NOMO-1 treated with dmso at 0.1 percent for 144 hours (cell line): ENCODE measurements around the gene RGS7BP.

Experiments used
- DNase-seq: peaks from one replicate; lab custom pipeline; 2025; ENCODE audit not compliant: unreplicated experiment; lab: John Stamatoyannopoulos, UW

The RGS7BP gene

DNA sequence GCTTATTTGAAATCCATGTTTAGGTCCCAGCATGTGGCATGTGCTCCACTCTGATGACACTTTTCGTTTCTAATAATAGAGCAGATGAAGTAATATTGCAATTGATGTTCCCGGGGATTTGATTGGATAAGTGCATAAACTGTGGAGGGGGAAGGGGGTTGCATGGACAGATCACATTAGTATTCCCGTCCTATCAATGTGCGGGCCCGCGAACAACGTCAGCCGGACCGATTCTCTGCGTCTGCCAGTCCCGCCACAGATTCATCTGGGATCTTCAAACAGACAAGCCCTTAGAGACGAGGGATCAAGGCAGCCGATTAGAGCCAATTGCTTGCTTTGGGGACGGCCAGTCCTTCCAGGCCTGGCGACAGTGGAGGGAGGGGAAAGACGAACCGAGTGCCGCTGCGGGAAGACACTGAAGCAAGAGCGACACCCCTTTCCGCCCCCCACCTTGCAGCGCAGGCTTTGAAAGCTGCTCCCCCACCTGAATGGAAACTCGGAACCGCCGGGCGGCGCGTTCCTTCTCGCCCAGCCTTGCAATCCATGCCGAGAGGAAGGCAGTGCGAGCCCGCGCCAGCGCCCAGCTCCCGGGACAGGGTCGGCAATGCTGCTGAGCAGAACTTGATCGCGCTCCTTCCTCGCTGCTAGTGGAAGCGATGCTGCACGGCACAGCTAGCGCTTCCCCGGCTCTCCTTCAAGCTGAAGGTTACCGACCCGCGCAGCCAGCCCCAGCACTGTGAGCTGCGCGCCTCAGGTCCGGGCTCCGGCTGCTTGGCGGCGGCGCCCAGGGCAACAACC lies at the start of gene RGS7BP:
RGS7BP (plus strand) TSS at position 247 of the 798 bp plus-strand sequence. CDS start 610 bp downstream, outside the sequence.
- no peak for DNase-seq

DNA sequence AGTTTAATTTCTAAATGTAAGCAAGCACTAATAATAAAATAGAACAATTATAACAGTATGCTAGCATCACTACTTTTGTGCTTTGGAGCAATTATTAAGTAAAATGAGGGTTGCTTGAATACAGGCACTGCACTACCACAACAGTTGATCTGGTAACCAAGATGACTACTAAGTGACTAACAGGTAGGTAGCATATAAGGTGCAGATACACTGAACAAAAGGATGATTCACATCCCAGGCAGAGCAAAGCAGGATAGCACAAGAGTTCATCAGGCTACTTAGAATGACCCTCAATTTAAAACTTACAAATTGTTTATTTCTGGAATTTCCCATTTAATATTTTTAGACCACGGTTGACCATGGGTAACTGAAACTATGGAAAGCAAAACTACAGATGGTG lies 48.0 kb upstream of the RGS7BP start:
- DNase-seq, result no peak

- no peak for DNase-seq
Measured at GRCh38 chr5:64458948-64459347, 46.9 kb upstream of the RGS7BP start.

DNA sequence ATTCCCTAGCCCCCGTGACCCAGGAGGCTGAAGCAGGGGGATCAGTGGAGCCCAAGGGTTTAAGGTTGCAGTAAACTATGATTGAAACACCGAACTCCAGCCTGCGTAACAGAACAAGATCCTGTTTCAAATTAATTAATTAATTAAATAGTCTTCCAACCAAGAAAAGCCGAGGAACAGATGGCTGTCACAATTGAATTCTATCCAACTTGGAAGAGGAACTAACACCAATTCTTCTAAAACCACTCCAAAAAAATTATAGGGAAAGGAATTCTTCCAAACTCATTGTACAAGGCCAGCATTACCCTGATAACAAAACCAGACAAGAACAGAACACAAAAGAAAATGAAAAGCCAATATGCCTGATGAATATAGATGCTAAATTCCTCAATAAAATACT lies 43.4 kb upstream of the RGS7BP start:
- DNase-seq, result no peak

DNA sequence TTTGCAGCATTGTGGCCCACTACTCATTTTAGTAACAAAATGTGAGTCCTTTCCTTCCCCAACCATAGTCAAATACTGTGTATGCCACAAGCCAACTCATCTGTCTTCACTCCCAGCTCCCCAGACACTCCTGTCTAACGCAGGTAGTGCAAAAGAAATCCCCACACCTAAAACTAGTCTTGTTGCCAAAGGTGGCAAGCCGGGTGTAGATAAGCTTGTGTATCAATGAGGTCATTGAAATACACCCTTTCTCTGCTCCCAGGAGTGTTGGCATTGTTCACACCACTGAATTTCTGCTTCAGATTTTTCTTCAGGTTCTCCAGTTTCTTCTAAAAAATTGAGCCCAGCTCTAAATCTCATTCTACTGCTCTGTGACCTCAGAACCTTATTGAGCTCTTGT lies 19.7 kb upstream of the RGS7BP start:
- DNase-seq, result no peak

- no peak for DNase-seq
Measured at GRCh38 chr5:64487283-64487682, 18.5 kb upstream of the RGS7BP start.

DNA sequence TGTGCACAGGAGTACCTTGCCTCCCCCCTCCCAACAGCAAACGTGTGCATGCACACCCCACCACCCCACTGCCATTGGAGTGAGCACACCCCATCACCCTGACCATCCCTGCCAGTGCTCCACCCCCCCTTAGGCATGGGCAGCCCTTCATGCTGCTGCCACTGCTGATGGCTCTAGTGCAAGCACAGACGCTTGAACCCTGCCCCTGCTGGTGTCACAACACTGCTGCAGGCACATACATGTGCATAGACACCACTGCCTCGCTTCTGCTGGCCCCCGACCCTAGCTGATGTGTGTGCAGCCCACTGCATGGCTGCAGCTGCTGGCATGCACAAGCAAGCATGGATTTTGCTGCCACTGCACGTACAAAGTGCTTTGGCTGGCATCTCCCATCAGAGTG lies 16.0 kb upstream of the RGS7BP start:
- no peak for DNase-seq

DNA sequence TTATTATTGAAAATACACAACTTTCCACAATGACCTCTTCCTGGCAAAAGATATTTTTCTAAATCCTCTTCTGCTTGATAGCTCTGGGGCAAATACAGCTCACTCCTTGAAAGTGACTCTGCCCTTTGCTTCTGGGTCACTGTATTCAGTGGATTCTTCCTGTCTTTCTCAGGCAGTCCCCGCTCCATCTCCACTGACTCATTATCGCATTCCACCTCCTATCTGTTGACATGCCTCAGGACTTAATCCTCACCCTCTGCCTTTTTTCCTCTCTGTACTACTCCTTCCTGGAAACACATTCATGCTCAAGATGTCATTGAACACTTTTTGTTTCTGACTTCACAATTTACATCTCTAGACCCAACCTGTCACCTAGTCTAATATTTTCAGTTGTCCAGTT lies 8.4 kb upstream of the RGS7BP start:
- no peak for DNase-seq

GRCh38 chr5:64502196-64502595 lies 3.6 kb upstream of the RGS7BP start:
- no peak for DNase-seq

- no peak for DNase-seq
Measured at GRCh38 chr5:64506567-64507263, 900 bp downstream of the RGS7BP start.

DNA sequence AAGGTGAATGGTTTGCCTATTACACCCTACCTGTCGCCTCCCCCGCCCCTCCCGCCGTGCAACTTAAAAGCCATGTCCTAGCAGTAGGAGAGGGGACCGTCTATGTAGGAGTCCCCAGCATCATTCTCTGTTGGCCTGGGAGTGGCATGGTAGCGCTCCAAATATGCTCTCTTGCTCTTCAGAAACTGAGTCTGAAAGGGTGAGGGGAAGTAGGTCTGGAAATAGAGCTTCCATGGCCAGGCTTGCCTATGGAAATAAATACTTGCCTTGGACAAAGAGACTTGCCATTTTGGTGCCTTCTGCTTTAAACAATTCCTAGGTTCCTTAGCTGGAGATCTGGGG lies 1.4 kb downstream of the RGS7BP start:
- DNase-seq, result no peak

GRCh38 chr5:64509828-64510227 lies 4.0 kb downstream of the RGS7BP start:
- no peak for DNase-seq

- DNase-seq, result no peak
Measured at GRCh38 chr5:64513492-64513891, 7.7 kb downstream of the RGS7BP start.

DNA sequence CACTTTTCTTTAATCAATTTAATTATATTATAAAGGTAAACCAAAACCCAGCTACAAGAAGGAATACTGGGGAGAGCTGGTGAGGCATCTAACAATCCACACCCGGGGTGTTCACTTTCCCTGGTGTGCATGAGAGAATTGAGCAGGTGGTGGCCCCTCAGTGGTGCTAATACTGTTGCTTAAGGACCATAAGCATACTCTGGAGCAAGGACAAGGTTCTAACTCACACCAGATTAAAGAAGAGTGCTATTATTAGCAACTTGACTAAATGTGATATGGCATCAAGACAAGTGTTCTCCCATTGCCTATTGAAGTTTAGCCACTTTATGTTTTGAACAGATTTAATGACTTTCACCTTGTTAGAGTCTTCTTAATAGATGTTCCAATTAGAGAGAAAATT lies 8.8 kb downstream of the RGS7BP start:
- DNase-seq, result no peak

- DNase-seq, result no peak
Measured at GRCh38 chr5:64516216-64516615, 10.4 kb downstream of the RGS7BP start.

DNA sequence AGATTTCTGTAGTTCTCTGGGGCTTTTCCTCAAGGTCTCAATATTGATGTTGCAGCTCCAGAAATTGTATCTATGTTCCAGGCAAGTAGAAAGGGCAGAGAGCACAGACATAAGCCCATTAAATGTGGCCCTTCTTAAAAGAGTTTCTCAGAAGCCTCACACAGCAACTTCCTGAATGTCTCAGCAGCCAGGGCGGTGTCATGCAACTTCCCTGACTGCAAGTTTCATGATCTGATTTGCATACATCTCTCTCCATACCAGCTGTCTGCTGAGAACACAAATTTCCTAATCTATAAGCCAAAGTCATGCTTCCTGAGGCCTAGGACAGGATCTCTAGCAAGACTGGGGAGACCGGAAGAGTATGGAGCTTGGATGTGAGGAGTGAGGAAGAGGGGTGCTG lies 13.0 kb downstream of the RGS7BP start:
- no peak for DNase-seq

- DNase-seq, result no peak
Measured at GRCh38 chr5:64519263-64519662, 13.4 kb downstream of the RGS7BP start.

DNA sequence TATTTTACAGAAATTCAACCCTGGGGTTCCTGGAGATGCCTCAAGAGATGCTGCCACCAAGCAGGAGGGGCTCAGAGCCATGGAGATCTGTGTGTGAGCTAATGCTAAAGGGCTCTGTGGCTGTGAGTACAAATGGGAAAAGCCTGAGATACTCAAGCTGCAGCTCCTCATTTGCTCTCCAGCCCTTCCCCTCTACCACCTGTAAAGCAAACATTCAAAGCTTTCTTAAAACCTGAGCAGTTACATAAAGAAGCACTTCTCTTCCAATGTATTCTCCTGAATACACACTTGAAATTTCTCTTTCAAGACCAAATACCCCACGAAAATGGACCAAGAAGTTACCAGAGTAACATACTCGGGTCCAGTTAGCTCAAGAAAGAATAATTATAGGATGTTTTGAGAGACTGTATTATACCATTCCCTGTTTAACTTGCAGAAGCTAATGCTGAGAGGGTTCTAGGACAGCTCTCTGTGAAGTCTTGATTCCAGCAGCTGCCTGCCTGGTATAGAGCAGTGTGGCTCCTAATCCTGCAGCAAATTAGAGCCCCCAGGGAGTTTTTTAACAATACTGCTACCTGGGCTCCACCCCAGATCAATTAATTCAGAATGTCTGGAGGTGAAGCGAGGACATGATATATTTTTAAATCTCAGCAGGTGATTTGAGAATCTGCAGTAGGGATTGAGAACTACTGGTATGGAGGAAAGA lies 21.1 kb downstream of the RGS7BP start:
- no peak for DNase-seq

DNA sequence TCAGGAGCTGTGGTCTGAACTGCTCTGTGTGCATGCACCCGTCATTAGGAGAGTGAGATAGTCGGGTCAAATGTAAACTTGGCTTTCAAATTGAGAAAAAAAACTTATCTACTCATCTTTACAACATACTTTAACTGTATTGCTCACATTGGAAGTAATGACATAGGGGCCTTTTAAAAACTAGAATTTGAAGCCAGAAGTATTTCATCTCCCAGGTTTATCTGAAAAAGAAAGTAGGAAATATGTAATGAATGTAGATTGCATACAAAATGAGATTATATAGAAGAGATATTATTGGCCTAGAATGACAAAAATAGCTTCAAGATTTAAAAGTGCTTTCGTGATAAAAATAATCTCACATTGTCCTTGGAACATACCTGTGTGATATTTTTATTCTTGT lies 24.3 kb downstream of the RGS7BP start:
- no peak for DNase-seq

GRCh38 chr5:64532212-64532611 lies 26.4 kb downstream of the RGS7BP start:
- DNase-seq, result no peak

DNA sequence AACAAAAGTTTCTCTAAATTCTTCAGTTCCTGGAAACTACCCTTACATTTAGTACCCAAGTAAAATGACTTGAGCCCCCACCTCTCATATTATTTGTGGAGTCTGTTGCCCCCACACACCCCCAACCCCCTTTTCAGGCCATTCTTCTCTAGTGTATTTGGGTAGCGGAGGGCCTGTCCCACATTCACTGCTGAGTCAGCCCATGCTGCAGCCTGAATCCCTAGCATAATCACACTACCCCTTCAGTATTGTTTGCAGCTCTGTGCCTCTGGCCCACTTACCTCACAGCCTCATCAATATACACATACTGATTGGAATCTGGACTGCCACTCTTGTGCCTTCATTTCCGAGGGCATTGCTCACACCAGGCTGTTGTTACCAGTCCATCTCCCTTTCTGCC lies 26.8 kb downstream of the RGS7BP start:
- DNase-seq, result no peak

GRCh38 chr5:64534033-64534432 lies 28.2 kb downstream of the RGS7BP start:
- no peak for DNase-seq
